NB4 (cell line): Measurements from ENCODE around the gene LPO.

Source experiments
- CTCF ChIP-seq: IDR thresholded peaks from one replicate; pipeline ENCODE4 v1.5.1; 2012; ENCODE audit warnings: low read depth, low read length
- MYC ChIP-seq: IDR thresholded peaks from 2 replicates; pipeline ENCODE4 v1.6.1; 2011; ENCODE audit warnings: low read depth, low read length
- POLR2A ChIP-seq: IDR thresholded peaks from 2 replicates; pipeline ENCODE4 v1.6.1; 2011; ENCODE audit warnings: mild to moderate bottlenecking; ENCODE audit not compliant: insufficient read length; ENCODE audit errors: extremely low read depth

DNA sequence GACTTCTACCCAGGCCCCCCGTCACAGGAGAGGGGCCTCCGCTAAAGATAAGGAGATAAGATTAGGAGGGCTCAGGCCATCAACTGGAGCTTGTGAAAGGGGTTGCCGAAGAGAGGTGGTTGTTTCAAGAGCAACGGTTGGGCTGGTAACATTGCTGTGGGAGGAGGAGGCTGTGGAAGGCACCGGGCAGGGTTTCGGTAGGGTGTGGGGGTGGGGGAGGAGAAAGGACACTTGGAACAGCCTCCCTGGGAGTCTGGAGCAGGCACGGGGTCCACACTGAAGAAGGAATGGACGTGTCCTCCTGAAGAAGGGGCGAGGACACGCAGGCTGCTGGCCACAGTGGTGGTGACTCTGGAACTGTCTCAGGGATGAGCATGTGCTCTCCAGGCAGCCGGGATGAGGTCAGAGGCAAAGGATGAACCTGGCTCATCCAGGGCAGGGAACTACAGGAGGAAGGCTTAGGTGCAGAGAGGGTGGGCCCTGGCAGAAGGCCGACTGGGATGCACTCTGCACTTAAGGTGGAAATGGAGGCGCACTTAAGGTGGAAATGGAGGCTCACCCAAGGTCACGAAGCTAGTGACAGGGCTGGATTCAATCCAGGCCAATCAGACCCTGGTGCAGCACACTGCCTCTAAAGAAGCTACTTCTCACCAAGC, 47.0 kb upstream of the LPO start:
- TF ChIP-seq CTCF: no peak
- no peak for TF ChIP-seq POLR2A
- TF ChIP-seq MYC: no peak
